Activated T-helper 9 cell treated with anti-CD3 and anti-CD28 coated beads, Interleukin-2, amount 50 U/mL, for 16 hours (primary cell): ENCODE data around the gene CALD1.

Experiments used
- DNase-seq: peaks from one replicate; pipeline ENCODE4 v3.0.0-alpha.2; 2020; ENCODE audit warnings: low read depth

CALD1 gene

DNA sequence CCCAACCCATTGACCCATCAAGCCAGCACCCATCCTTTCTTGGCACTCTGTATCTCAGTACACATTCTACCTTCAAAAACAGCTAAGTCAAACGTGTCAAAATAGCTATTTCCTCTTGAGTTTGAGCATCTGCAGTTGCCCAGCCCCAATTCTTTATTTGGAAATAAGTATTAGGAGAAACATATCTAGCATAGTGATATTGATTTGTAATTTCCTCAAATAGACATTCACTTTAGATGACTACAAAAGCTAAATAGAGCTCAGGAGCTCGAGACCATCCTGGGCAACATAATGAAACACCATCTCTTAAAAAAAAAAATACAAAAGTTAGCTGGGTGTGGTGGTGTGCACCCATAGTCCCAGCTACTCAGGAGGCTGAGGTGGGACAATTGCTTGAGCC lies 147.6 kb downstream of the CALD1 start:
- no peak for DNase-seq

DNA sequence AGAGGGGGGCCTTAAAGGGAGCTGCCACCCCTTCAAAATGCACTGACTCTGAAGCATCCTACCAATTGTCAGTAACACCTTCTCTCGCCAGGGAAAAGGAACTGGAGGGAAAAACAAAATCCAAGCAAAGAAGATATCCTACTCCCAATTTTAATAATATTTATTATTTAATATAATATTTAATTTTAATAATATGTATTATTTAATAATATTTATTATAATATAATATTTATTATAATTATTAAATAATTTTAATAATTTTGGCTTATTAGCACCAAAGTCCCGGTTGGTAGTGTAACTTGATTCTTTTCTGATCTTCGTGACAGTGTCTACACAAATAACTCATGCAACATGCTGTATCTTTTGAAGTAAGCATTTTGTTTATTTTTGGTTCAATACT lies 148.3 kb downstream of the CALD1 start:
- no peak for DNase-seq

DNA sequence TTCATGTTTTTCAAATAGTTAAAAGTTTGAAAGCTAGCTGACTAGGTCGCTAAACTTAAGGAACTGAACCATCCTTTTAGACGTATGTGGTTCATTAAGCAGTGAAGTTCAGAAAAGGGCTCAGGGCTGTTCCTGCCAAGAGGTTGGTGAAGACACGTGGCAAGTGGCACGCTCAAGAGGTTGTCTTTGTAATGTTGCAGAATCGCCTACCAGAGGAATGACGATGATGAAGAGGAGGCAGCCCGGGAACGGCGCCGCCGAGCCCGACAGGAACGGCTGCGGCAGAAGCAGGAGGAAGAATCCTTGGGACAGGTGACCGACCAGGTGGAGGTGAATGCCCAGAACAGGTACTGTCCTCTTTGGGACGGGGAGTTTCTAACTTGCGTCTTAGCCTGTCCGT lies 149.1 kb downstream of the CALD1 start:
- no peak for DNase-seq

DNA sequence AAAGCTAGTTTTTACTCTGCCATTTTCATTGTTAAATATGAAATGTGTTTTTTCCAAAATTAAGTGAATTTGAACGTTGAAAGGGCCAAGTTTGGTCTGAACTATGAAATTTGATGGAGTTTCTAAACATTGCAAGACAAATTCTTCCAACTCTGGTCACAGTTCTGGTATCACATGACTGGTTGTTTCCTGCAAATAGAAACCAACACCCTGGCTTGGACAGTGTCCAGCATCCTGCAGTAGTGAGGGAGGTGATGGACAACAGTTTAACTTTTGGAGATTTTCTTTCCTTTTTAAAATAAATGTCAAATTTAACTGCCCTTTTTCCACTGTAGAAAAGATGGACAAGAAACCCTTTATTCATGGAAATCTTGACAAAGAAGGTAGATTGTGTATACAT lies 152.1 kb downstream of the CALD1 start:
- DNase-seq = no peak

DNA sequence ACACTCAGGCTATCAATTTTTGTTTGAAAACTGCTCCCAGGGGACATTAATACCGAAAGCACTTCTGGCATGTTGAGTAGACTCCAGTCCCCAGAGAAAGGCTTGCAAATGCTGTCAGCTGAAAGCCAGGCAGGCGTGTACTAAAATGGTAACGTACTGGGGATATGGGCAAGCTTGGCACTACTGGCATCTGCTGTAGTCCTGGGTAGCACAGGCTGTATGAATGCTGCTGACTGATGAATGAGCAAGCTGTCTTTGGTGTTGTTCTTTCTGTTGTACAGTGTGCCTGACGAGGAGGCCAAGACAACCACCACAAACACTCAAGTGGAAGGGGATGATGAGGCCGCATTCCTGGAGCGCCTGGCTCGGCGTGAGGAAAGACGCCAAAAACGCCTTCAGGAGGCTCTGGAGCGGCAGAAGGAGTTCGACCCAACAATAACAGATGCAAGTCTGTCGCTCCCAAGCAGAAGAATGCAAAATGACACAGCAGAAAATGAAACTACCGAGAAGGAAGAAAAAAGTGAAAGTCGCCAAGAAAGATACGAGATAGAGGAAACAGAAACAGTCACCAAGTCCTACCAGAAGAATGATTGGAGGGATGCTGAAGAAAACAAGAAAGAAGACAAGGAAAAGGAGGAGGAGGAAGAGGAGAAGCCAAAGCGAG lies 153.4 kb downstream of the CALD1 start:
- no peak for DNase-seq

DNA sequence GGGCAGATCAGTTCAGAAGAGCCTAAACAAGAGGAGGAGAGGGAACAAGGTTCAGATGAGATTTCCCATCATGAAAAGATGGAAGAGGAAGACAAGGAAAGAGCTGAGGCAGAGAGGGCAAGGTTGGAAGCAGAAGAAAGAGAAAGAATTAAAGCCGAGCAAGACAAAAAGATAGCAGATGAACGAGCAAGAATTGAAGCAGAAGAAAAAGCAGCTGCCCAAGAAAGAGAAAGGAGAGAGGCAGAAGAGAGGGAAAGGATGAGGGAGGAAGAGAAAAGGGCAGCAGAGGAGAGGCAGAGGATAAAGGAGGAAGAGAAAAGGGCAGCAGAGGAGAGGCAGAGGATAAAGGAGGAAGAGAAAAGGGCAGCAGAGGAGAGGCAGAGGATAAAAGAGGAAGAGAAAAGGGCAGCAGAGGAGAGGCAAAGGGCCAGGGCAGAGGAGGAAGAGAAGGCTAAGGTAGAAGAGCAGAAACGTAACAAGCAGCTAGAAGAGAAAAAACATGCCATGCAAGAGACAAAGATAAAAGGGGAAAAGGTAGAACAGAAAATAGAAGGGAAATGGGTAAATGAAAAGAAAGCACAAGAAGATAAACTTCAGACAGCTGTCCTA lies 154.1 kb downstream of the CALD1 start:
- no peak for DNase-seq

DNA sequence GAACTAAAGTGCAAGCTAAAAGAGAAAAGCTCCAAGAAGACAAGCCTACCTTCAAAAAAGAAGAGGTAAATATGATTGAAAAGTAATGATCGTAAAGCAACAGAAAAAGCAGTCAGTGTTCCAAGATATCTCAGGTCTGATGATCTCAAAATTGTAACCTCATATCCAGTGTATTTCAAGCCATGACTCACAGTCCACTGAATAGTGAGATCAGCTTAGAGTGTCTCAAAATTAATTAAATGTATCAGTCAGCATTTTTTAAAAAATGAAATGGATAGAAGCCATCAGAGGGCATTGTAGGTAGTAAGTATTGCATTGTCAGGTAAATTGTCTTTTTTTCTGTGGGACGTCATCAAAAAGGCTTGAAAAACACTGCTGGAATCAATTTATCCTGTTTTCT lies 156.3 kb downstream of the CALD1 start:
- DNase-seq = no peak

DNA sequence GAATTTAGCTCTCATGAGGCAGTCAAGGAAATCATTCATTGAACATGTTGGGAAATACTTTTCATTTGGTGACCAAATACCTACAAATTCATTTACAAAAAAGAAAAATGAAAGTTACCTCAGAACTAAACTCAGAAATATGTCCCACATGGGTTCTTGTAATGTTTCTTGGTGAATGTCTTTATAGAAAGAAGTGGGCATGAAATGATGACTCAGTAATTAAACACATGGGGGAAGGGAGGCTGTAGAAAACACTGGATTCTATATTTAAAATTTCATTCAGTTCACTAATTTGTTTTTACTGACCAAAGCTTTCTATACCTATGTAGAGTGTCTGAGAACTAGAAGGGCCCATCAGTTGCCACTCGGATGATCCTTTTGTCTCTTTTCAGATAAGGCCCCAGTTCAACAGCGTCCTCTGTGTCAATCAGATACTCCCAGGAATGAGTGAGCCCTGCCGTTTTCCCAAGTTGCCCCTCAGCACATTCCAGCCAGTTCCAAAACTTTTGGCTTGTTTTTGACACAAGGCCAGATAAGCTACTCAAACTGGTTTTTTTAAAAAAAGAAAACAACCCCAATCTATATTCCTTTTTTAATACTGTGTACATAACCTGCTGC lies 157.6 kb downstream of the CALD1 start:
- no peak for DNase-seq

DNA sequence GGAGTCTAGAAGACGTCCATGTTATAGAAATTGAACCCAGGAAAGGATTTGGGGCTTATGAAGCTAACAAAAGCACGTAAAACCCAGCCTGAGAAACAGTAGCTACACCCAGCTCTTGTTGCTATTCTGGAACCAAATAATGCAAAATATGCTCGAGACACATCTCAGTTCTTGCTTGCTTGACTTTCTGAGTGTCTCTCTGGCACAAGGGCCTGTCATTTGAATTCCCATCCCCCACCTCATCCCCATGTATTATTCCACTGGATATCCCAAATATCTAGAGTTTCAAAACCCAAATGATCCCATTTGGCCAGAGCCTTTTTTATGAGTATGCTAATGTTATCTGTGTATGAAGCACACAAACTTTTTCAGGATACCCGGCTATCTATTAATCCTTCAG lies 158.7 kb downstream of the CALD1 start:
- no peak for DNase-seq

DNA sequence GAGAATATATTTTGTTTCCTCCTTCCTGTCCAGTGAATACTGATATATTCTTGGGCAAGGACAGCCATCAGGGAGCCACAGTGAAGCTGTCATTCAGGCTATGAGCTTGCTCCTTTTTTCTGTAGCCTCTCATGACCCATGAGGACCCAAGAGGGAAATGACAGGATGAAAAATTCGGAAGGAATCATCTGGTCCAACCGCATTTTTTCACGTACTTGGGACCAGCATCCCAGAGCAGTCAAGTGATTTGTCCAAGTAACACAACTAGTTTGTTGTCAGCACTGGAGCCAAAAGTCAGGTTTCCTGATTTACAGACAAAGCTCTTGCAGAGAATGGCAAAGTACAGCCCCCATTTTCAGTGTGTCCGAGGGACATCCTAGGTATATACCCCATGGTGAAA lies 159.7 kb downstream of the CALD1 start:
- DNase-seq = no peak

DNA sequence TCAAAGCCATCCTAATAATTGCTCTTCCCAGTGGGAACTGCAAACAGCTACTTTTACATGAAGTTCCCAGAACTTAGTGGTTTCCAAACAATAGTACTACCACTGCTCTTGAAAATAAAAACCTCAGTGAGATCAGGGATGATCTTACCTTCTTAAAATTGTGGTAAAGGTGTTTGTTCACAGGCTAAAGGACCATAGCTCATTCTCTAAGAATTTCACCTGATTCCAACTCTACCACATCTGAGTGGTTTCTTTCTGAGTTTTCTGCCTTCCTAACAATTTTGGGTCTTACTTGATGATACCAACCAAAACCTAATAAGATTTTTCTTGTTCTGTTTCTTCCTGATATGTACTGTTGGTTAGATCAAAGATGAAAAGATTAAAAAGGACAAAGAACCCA lies 161.3 kb downstream of the CALD1 start:
- DNase-seq = no peak

DNA sequence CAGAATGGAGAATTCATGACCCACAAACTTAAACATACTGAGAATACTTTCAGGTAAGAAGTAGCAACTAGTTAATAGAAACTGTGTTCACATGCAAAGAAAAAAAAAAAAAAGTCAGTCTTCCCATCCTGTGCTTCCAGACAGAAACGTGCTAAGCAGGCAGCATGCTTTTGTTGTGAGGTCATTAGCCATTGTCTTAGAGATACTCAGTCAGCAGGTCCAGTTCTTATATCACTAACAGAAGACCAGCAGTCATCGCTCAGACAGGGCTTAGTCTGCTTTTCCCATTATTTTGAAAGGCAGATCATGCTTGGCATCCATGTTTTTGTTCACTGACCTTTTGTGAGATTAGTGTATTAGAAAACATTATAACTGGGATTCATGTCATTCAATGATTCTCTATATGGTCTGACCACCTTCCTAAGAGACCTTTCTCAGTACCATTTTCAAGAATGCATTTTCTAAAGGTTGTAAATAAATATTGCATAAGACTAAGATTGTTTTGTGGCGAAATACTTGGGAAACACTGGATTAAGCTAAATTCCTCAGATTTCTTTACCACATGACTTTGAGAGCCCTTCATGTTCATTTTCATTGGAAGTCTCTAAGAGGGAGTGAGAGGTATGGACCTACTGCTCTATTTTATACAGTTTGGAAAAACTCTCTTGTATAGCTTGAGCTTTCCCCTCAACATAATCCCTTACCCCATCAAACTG lies 161.9 kb downstream of the CALD1 start:
- no peak for DNase-seq

DNA sequence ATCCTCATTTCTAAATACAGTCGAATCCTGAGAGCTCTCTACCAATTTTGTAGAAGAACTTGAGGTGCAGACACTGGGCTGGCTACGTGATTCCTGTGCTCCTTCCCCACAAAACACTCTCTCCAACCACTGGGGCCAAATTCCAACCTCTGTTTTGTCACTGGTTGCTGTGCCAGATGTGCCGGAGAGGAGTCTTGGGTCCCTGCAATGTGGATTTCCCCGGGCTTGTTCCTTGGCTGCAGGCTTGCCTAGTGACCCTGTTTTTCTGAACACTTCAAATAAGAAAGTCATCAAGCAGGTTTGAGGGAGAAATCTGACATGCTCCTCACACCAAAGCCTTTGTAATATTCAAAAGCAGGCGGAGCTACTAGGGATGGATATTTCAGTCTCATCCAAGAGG lies 162.5 kb downstream of the CALD1 start:
- no peak for DNase-seq

DNA sequence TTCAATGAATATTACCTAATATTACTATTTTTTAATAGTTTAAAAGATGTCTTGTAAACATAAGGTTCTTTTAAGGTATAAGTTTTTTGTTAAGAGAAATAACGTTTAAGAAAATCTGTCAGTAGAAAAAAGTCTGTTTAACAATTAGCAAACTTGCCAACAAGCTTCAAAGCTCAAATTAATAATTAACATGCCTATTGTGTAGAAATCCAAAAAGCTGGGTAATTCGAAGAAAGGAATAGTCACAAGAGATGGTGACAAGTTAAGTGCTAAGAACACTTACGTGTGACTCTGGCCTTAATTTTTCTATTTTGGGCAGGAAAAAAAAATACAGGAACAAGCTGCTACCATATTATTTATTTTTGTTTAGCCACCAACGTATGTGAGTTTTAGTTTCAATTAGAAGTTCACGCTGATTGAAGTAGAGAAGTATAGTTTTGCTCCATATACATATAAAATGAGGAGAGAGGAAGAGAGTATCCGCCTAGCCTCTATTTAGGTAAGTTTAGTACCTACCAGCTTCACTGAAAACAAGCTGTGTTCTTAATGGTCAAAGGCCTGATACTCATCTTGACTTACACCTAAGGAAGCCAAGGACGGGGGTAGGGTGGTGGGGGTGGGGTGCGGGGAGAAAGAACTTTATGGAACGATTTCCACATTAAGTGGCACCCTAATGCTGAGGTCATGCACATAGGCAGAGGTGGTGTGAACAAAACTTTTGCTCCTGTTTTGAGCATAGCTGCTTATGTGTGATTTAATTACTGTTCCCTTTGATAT lies 163.4 kb downstream of the CALD1 start:
- no peak for DNase-seq

DNA sequence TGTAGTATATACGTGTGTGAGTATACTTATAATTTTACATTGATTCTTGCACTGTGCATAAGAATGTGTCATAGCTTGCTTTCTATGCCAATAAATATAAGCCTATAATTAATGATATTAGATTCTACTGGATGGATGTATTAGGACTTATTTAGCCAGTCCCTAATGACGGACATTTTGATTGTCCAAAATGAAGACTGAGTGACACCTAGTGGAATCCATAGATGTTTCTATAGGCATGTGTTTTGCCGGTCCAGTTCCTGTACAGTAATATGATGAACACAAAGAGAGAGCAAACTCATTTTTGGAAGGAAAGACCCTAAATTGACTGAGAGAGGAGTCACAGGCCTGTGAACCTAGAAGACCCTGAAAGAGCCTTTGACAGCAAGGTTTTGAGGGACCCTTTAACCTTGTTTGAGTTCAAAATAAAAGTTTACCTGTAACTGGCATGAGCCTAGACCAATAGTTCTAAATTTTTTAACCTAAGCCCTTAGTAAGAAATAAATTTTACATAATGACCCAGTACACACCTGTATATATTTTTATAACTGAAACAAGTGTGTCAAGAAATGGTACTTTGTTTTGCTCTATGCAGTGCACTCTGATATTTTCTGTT lies 164.5 kb downstream of the CALD1 start:
- no peak for DNase-seq

DNA sequence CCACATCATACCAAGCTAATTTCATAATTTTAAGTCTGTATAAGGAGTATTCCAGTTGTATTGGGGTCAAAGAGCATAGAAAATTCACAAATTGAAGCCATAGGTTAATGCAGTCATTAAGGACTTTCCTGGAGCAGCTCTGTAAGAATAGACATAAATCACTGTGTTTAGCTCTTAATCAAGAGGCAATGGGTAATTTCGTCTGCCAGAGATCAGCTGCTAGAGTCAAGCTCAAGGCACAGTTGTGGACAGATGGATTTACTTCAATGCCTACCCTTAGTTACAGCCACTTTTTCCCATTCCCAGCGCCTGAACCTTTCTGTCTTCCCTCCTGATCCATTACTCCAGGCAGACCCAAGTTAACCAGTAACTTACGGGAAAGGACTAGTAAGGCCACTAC lies 166.3 kb downstream of the CALD1 start:
- no peak for DNase-seq

DNA sequence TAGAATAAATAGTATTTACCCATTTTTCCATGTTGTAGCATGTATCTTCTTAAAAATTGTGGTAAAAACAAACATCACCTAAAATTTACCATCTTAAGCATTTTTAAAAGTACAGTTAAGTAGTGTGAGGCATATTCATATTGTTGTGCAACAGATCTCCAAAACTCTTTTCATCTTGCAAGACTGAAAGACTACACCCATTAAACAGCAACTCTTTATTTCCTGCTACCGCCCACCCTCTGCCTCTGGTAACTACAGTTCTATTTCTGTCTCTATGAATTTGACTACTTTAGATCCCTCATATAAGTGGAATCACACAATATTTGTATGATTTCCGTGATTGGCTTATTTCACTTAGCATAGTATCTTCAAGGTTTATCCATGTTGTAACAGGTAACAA lies 166.8 kb downstream of the CALD1 start:
- DNase-seq = no peak

DNA sequence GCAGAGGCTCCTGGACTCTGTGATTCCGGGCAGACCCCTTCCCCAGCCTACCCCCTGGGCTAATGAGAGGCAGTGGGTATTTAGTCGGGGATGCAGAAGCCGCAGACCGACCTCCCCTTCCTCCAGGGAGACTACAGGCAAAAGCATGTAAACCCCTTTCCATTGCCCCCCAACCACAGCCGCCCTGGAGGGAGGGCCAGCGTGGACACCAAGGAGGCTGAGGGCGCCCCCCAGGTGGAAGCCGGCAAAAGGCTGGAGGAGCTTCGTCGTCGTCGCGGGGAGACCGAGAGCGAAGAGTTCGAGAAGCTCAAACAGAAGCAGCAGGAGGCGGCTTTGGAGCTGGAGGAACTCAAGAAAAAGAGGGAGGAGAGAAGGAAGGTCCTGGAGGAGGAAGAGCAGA lies 167.9 kb downstream of the CALD1 start:
- DNase-seq = no peak

DNA sequence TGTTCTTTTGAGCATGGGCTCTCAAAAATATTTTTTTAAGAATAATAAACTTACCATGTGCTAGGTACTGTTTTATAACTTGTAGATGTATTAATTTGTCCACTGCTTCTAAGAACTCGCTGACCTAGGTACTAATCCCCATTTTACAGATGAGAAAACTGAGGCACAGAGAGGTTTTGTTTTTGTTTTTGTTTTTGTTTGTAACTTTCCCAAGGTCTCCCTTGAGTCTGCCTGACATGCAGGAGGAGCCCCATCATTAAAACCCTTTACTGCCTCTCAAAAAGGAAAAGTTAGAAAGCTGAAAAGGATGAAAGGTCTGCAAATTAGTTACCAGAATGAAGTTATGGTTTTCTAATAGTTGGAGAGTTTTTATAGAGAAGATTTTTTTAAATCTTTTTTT lies 168.4 kb downstream of the CALD1 start:
- DNase-seq = no peak

DNA sequence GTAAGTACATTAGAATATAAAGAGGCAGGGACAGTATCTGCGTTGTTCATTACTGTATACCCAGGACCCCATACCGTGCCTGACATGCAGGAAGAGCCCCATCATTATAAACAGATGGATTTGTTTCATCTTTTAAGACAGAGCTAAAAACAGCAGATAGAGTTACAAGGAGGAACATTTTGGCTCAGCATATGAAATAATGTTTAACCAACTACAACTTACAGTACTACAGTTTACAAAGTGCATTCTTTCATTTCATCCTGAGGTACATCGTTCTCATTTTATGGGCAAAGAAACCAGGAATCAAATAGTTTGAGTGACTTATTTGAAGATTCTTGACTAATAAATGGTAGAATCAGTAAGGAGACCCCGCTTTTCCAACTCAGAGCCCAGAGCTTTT lies 168.8 kb downstream of the CALD1 start:
- DNase-seq = no peak

DNA sequence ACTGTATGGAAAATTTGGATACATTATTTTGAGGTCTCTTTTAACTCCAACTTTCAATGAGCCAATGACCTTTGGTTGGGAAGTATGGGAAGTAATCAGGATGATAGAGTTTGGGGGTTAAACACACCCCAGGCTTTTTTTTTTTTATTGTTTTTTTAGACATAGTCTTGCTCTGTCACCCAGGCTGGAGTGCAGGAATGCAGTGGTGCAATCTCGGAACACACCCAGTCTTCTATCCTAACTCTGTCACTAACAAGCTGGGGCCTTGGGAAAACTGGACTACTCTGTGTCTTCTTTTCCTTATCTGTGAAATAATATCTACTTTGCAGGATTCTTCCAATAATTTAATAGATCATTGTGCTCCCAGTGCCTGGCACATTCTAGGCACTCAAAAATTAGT lies 169.3 kb downstream of the CALD1 start:
- DNase-seq = no peak

DNA sequence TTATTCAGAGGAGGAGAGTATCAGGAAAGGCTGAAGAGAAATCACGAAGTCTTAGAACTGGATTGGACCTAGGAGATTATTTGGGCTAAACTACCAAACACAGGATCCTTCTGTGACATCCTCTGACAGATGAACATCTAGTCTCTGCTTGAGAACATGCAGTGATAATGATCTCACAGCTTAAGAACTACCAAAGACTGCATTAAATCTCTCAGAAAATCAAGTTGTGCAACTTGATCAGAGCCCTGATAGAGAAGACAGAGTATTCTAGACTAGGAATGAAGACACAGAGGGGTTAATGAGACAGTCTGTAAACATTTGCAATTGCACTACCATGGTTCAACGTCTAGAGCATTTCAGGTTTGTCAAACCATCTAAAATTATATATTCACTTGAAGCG lies 169.7 kb downstream of the CALD1 start:
- no peak for DNase-seq
